T-cell (primary cell): ENCODE measurements around the gene CST8. TPM values are rescaled to one million over a fixed set of nuclear protein-coding genes. Genes with fewer than 3 reads are reported as not detected.

Experiments
- ATAC-seq, 4 experiments: fragments of 200-7000 bp in 3 of 4; fragments of 150-1000 bp in 1 of 4; cut with Tn5 transposase; replicated peaks in 1 of 4; 1 replicate in 3 of 4; 2 replicates in 1 of 4; pipeline ENCODE4 v1.10.0; 2021; ENCODE audit warnings: moderate library complexity in 3 of 4, mild to moderate bottlenecking in 2 of 4, moderate number of reproducible peaks in 1 of 4
- CTCF ChIA-PET, 2 donors: fragments of 300-600 bp; sonication (Branson Sonifier 250); formaldehyde crosslinking; loops; one replicate each; lab custom pipeline; 2022; ENCODE audit warnings: antibody characterized with exemption in 2 of 2; lab: Charles Lee
- POLR2A ChIA-PET, 2 donors: fragments of 300-600 bp; sonication (Branson Sonifier 250); formaldehyde crosslinking; loops; one replicate each; lab custom pipeline; 2022; ENCODE audit warnings: antibody characterized with exemption in 2 of 2; lab: Charles Lee
- DNase-seq, 35 experiments: peaks; one replicate each; pipeline versions ENCODE4 v3.0.0 to v3.0.0-alpha.2; 2013 to 2023
- H3K27ac ChIP-seq: one replicate; pipeline ENCODE4 v1.5.1; 2013; ENCODE audit warnings: low read length
- H3K27me3 ChIP-seq, 2 experiments: replicated peaks in 1 of 2; 1 replicate in 1 of 2; 2 replicates in 1 of 2; pipeline versions ENCODE4 v1.6.1 to v1.7.0; 2013; ENCODE audit warnings: low read length in 1 of 2, mixed read lengths in 1 of 2; ENCODE audit not compliant: control insufficient read depth in 2 of 2, insufficient read depth in 2 of 2; ENCODE audit errors: extremely low read depth in 1 of 2
- H3K36me3 ChIP-seq, 2 donors: 1 replicate in 1 of 2; 2 replicates in 1 of 2; pipeline versions ENCODE4 v1.6.1 to v1.7.0; 2013; ENCODE audit warnings: low read length in 1 of 2; ENCODE audit not compliant: control insufficient read depth in 2 of 2, insufficient read depth in 1 of 2; ENCODE audit errors: extremely low read depth in 1 of 2
- H3K4me1 ChIP-seq, 2 experiments: 1 replicate in 1 of 2; 2 replicates in 1 of 2; pipeline versions ENCODE4 v1.6.1 to v1.7.0; 2013; ENCODE audit warnings: low read length in 2 of 2, mixed read lengths in 1 of 2; ENCODE audit not compliant: insufficient read depth in 2 of 2, control insufficient read depth in 1 of 2; ENCODE audit errors: extremely low read depth in 1 of 2
- H3K4me3 ChIP-seq, 2 donors: 1 replicate in 1 of 2; 2 replicates in 1 of 2; pipeline versions ENCODE4 v1.5.1 to v1.7.0; 2013; ENCODE audit warnings: mild to moderate bottlenecking in 2 of 2, low read length in 1 of 2, moderate library complexity in 1 of 2; ENCODE audit not compliant: control insufficient read depth in 1 of 2; ENCODE audit errors: extremely low read depth in 1 of 2
- H3K9me3 ChIP-seq: 2 replicates; pipeline ENCODE4 v1.7.0; 2013
- H3K27ac Mint-ChIP-seq, 2 donors: one replicate each; pipeline ENCODE4 v1.8.0; 2020 to 2021; ENCODE audit warnings: mild to moderate bottlenecking in 2 of 2, mixed read lengths in 2 of 2
- H3K27me3 Mint-ChIP-seq, 2 donors: one replicate each; pipeline ENCODE4 v1.8.0; 2021 to 2022; ENCODE audit warnings: mixed read lengths in 2 of 2
- H3K36me3 Mint-ChIP-seq: one replicate; pipeline ENCODE4 v1.8.0; 2021; ENCODE audit warnings: mixed read lengths
- H3K4me1 Mint-ChIP-seq, 3 donors: one replicate each; pipeline ENCODE4 v1.8.0; 2020 to 2022; ENCODE audit warnings: mixed read lengths in 3 of 3, mild to moderate bottlenecking in 1 of 3
- H3K4me3 Mint-ChIP-seq, 3 donors: one replicate each; pipeline ENCODE4 v1.8.0; 2020 to 2022; ENCODE audit warnings: mild to moderate bottlenecking in 3 of 3, mixed read lengths in 3 of 3, moderate library complexity in 3 of 3
- H3K9me3 Mint-ChIP-seq, 3 donors: one replicate each; pipeline ENCODE4 v1.8.0; 2020 to 2022; ENCODE audit warnings: mixed read lengths in 3 of 3
- whole genome bisulfite sequencing: methylation state at CpG from one replicate; pipeline ENCODE4 v1.1.5; 2013; ENCODE audit warnings: missing lambda C conversion rate; ENCODE audit not compliant: insufficient coverage; 5-methylcytosine and 5-hydroxymethylcytosine counted together
- total RNA-seq, 35 experiments: library from RNA in 6 of 35; stranded (reverse) in 6 of 35; fragments of 120-200 nt in 1 of 35; gene quantifications; one replicate each; pipeline versions ENCODE4 v1.2.1 to v1.2.4 and lab custom pipeline; 2013 to 2026

Gene CST8
- total RNA-seq, 5 donors from 2014 or later (not counting 1 experiment from before 2014, with no cell fraction given), result not detected

GRCh38 chr20:23479043-23479442 is 11.9 kb upstream of the CST8 start:
- WGBS, result 86% methylated on average over 1 of the region's 4 CpGs
- no peak overlapping the region for H3K4me3 ChIP-seq
- Mint-ChIP-seq H3K9me3 (no peaks in the 10 kb centered on the region), H3K36me3 (no peaks in the 10 kb centered on the region), H3K4me3 (no peak overlapping the region), H3K27me3 (peaks cover 4 to 5% of the 10 kb centered on the region in 2 donors), H3K4me1 (peaks cover 0 to 1% (median 0%) of the 10 kb centered on the region in 3 donors), H3K27ac (no peak overlapping the region)
- ChIA-PET POLR2A (no interaction called here), CTCF (no interaction called here)
- H3K9me3 ChIP-seq, result no peaks in the 10 kb centered on the region
- H3K4me1 ChIP-seq, result no peaks in the 10 kb centered on the region
- DNase-seq (no peak), ATAC-seq (no peak)
- H3K27me3 ChIP-seq, result peaks cover 0 to 2% of the 10 kb centered on the region in 2 experiments
- no peak overlapping the region for H3K27ac ChIP-seq
- H3K36me3 ChIP-seq, result no peaks in the 10 kb centered on the region

- Mint-ChIP-seq H3K9me3 (no peaks in the 10 kb centered on the region), H3K4me3 (no peak overlapping the region), H3K27ac (no peak overlapping the region), H3K27me3 (peaks cover 5% of the 10 kb centered on the region in 2 donors), H3K36me3 (no peaks in the 10 kb centered on the region), H3K4me1 (peaks cover 0 to 3% (median 0%) of the 10 kb centered on the region in 3 donors)
- ChIA-PET CTCF (interaction anchor here in 1 of 2 donors (0.5 kb wide), 1 partner anchor 1691 kb away, joined by 3 read pairs; no protein-coding TSS in a partner anchor), POLR2A (no interaction called here)
- no peak for DNase-seq
- ATAC-seq, result no peak
- Histone ChIP-seq H3K4me1 (no peaks in the 10 kb centered on the region), H3K9me3 (no peaks in the 10 kb centered on the region), H3K27me3 (no peaks in the 10 kb centered on the region), H3K36me3 (no peaks in the 10 kb centered on the region), H3K4me3 (no peak overlapping the region), H3K27ac (no peak overlapping the region)
- WGBS, result 100% methylated on average over 1 of the region's 2 CpGs
Measured at GRCh38 chr20:23482138-23482537, 8.8 kb upstream of the CST8 start.

- Mint-ChIP-seq H3K4me1 (peaks cover 0 to 3% (median 0%) of the 10 kb centered on the region in 3 donors), H3K27me3 (peaks cover 5 to 9% of the 10 kb centered on the region in 2 donors), H3K36me3 (no peaks in the 10 kb centered on the region), H3K4me3 (no peak overlapping the region), H3K9me3 (no peaks in the 10 kb centered on the region), H3K27ac (no peak overlapping the region)
- Histone ChIP-seq H3K36me3 (no peaks in the 10 kb centered on the region), H3K27me3 (no peaks in the 10 kb centered on the region), H3K4me1 (no peaks in the 10 kb centered on the region), H3K27ac (no peak overlapping the region), H3K4me3 (no peak overlapping the region), H3K9me3 (no peaks in the 10 kb centered on the region)
- DNase-seq (no peak), ATAC-seq (no peak)
- ChIA-PET CTCF (no interaction called here), POLR2A (no interaction called here)
- WGBS, result 87% methylated on average over 3 of the region's 4 CpGs
Measured at GRCh38 chr20:23484081-23484480, 6.8 kb upstream of the CST8 start.

GRCh38 chr20:23488470-23488869 is 2.4 kb upstream of the CST8 start:
- H3K4me1 Mint-ChIP-seq, result peaks cover 0 to 3% (median 0%) of the 10 kb centered on the region in 3 donors
- H3K36me3 Mint-ChIP-seq, result no peaks in the 10 kb centered on the region
- ChIA-PET CTCF (no interaction called here), POLR2A (no interaction called here)
- Histone ChIP-seq H3K4me3 (no peak overlapping the region), H3K27ac (no peak overlapping the region), H3K27me3 (peaks cover 0 to 2% of the 10 kb centered on the region in 2 experiments), H3K4me1 (no peaks in the 10 kb centered on the region), H3K36me3 (no peaks in the 10 kb centered on the region), H3K9me3 (no peaks in the 10 kb centered on the region)
- ATAC-seq (no peak), DNase-seq (no peak)
- H3K27me3 Mint-ChIP-seq, result peaks cover 0 to 6% of the 10 kb centered on the region in 2 donors
- WGBS, result no CpG with 5 or more reads among the region's 2 CpGs
- H3K27ac Mint-ChIP-seq, result no peak overlapping the region
- H3K4me3 Mint-ChIP-seq, result no peak overlapping the region
- H3K9me3 Mint-ChIP-seq, result no peaks in the 10 kb centered on the region

GRCh38 chr20:23488996-23489395 is 1.9 kb upstream of the CST8 start:
- Histone ChIP-seq H3K27me3 (peaks cover 0 to 2% of the 10 kb centered on the region in 2 experiments), H3K27ac (no peak overlapping the region), H3K36me3 (no peaks in the 10 kb centered on the region), H3K9me3 (no peaks in the 10 kb centered on the region), H3K4me3 (no peak overlapping the region), H3K4me1 (no peaks in the 10 kb centered on the region)
- Mint-ChIP-seq H3K27ac (no peak overlapping the region), H3K4me3 (no peak overlapping the region), H3K27me3 (peaks cover 0 to 6% of the 10 kb centered on the region in 2 donors), H3K4me1 (peaks cover 0 to 2% (median 0%) of the 10 kb centered on the region in 3 donors), H3K9me3 (no peaks in the 10 kb centered on the region), H3K36me3 (no peaks in the 10 kb centered on the region)
- ChIA-PET CTCF (no interaction called here), POLR2A (no interaction called here)
- ATAC-seq (no peak), DNase-seq (no peak)
- 89% methylated on average over 1 of the region's 3 CpGs for WGBS

GRCh38 chr20:23492292-23492691 is 1.4 kb downstream of the CST8 start:
- H3K36me3 ChIP-seq, result no peaks in the 10 kb centered on the region
- CTCF ChIA-PET, result no interaction called here
- no peaks in the 10 kb centered on the region for H3K4me1 ChIP-seq
- ATAC-seq, result no peak
- Mint-ChIP-seq H3K4me3 (no peak overlapping the region), H3K36me3 (no peaks in the 10 kb centered on the region), H3K4me1 (no peaks in the 10 kb centered on the region), H3K27me3 (peaks cover 3 to 4% of the 10 kb centered on the region in 2 donors), H3K9me3 (peaks cover 3 to 7% (median 5%) of the 10 kb centered on the region in 3 donors), H3K27ac (no peak overlapping the region)
- H3K27me3 ChIP-seq, result peaks cover 0 to 2% of the 10 kb centered on the region in 2 experiments
- H3K27ac ChIP-seq, result no peak overlapping the region
- H3K9me3 ChIP-seq, result no peaks in the 10 kb centered on the region
- POLR2A ChIA-PET, result no interaction called here
- no peak for DNase-seq
- H3K4me3 ChIP-seq, result no peak overlapping the region
